ENCODE measurements around the gene TMEM92. TPM values are rescaled to one million over a fixed set of nuclear protein-coding genes. Genes with fewer than 3 reads are reported as not detected.
A peak's percentile ranks its signal among the peaks of the same experiment; 100 is the strongest.

The TMEM92 gene
- total and polyA plus RNA-seq, 2 of the 13 experiments (the other 11 are each of a cell fraction or from before 2014, with no cell fraction given), result 0.07 TPM; not detected in 1

DNA sequence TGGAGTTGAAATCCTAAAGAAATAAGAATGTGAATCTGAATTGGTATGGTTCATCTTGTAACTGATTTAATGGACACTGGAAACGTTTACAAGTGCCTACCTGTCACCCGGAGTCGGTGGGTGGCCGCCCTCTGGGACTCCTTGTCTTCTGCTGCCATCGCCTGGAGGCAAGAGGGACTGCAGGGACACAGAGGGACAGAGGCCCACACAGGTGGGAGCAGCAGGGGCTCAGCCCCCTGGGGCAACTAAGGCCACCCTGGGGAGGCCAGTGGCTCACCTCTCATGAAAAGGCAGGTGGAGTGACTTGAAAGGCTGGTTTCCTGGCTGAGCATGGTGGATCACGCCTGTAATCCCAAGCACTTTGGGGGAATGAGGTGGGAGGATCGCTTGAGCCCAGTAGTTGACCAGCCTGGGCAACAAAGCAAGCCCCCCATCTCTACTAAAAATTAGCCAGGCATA, 23.2 kb downstream of the TMEM92 start (continued):
- TF ChIP-seq JUN (CRISPR knock-in tag; IDR thresholded peaks at IDR 0.05), result no peak
- TF ChIP-seq, protein P1, sequence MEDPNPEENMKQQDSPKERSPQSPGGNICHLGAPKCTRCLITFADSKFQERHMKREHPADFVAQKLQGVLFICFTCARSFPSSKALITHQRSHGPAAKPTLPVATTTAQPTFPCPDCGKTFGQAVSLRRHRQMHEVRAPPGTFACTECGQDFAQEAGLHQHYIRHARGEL (CRISPR knock-in tag; IDR thresholded peaks at IDR 0.05), result no peak
- peak; percentile 71; the same call in 1 of the 2 replicates for TF ChIP-seq ERF (CRISPR knock-in tag; IDR thresholded peaks at IDR 0.05)
- TF ChIP-seq CENPX (CRISPR knock-in tag; IDR thresholded peaks at IDR 0.05), result no peak
- no peak for TF ChIP-seq ZNF670 (CRISPR knock-in tag; IDR thresholded peaks at IDR 0.05; ENCODE audit: borderline replicate concordance)
- TF ChIP-seq, protein P2, sequence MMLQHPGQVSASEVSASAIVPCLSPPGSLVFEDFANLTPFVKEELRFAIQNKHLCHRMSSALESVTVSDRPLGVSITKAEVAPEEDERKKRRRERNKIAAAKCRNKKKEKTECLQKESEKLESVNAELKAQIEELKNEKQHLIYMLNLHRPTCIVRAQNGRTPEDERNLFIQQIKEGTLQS (CRISPR knock-in tag; IDR thresholded peaks at IDR 0.05), result no peak
- no peak for TF ChIP-seq MED13 (CRISPR knock-in tag; IDR thresholded peaks at IDR 0.05)
- peak; percentile 45; the same call in 1 of the 2 replicates for TF ChIP-seq ZFX (CRISPR knock-in tag; IDR thresholded peaks at IDR 0.05; ENCODE audit: low read depth)
- 0 out of 2 replicates have a peak, but pooled peaks have one; percentile 58 for TF ChIP-seq ZNF354B (CRISPR knock-in tag; IDR thresholded peaks at IDR 0.05)
- TF ChIP-seq, protein P3, sequence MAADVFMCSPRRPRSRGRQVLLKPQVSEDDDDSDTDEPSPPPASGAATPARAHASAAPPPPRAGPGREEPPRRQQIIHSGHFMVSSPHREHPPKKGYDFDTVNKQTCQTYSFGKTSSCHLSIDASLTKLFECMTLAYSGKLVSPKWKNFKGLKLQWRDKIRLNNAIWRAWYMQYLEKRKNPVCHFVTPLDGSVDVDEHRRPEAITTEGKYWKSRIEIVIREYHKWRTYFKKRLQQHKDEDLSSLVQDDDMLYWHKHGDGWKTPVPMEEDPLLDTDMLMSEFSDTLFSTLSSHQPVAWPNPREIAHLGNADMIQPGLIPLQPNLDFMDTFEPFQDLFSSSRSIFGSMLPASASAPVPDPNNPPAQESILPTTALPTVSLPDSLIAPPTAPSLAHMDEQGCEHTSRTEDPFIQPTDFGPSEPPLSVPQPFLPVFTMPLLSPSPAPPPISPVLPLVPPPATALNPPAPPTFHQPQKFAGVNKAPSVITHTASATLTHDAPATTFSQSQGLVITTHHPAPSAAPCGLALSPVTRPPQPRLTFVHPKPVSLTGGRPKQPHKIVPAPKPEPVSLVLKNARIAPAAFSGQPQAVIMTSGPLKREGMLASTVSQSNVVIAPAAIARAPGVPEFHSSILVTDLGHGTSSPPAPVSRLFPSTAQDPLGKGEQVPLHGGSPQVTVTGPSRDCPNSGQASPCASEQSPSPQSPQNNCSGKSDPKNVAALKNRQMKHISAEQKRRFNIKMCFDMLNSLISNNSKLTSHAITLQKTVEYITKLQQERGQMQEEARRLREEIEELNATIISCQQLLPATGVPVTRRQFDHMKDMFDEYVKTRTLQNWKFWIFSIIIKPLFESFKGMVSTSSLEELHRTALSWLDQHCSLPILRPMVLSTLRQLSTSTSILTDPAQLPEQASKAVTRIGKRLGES (CRISPR knock-in tag; IDR thresholded peaks at IDR 0.05; ENCODE audit: borderline replicate concordance), result no peak
- TF ChIP-seq, protein P4, sequence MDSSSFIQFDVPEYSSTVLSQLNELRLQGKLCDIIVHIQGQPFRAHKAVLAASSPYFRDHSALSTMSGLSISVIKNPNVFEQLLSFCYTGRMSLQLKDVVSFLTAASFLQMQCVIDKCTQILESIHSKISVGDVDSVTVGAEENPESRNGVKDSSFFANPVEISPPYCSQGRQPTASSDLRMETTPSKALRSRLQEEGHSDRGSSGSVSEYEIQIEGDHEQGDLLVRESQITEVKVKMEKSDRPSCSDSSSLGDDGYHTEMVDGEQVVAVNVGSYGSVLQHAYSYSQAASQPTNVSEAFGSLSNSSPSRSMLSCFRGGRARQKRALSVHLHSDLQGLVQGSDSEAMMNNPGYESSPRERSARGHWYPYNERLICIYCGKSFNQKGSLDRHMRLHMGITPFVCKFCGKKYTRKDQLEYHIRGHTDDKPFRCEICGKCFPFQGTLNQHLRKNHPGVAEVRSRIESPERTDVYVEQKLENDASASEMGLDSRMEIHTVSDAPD (CRISPR knock-in tag; IDR thresholded peaks at IDR 0.05), result no peak
- no peak for TF ChIP-seq SP2 (CRISPR knock-in tag; IDR thresholded peaks at IDR 0.05)
- TF ChIP-seq ZC3H13 (CRISPR knock-in tag; IDR thresholded peaks at IDR 0.05), result no peak
- no peak for TF ChIP-seq FOXP1 (IDR thresholded peaks at IDR 0.05)
- no peak for TF ChIP-seq FOXP1 (CRISPR knock-in tag; IDR thresholded peaks at IDR 0.05)
- TF ChIP-seq RBFOX2 (IDR thresholded peaks at IDR 0.05; ENCODE audit: low read depth, low read length), result no peak
- no peak for TF ChIP-seq POGZ (CRISPR knock-in tag; IDR thresholded peaks at IDR 0.05)
- no peak for TF ChIP-seq ZNF652 (CRISPR knock-in tag; IDR thresholded peaks at IDR 0.05; ENCODE audit: borderline replicate concordance, low read depth)
- no peak for TF ChIP-seq MBD4 (IDR thresholded peaks at IDR 0.05; ENCODE audit: borderline replicate concordance, low read length)
- TF ChIP-seq GABPB1 (CRISPR knock-in tag; IDR thresholded peaks at IDR 0.05), result peak; percentile 25; the same call in 1 of the 2 replicates
- TF ChIP-seq GTF3A (CRISPR knock-in tag; conservative IDR thresholded peaks at IDR 0.05), result no peak
- TF ChIP-seq FOXA1 (IDR thresholded peaks at IDR 0.05), result no peak
- TF ChIP-seq FOXA1 (CRISPR knock-in tag; IDR thresholded peaks at IDR 0.05), result no peak
- no peak for TF ChIP-seq RFX1 (IDR thresholded peaks at IDR 0.05)
- TF ChIP-seq ZKSCAN8 (CRISPR knock-in tag; IDR thresholded peaks at IDR 0.05; ENCODE audit: borderline replicate concordance), result 0 out of 2 replicates have a peak, but pooled peaks have one; percentile 53
- TF ChIP-seq ZNF768 (CRISPR knock-in tag; IDR thresholded peaks at IDR 0.05), result peak; percentile 34; the same call in 1 of the 2 replicates
- no peak; the same call in 1 of the 2 replicates for TF ChIP-seq ZNF782 (CRISPR knock-in tag; IDR thresholded peaks at IDR 0.05; ENCODE audit: borderline replicate concordance)
- no peak for TF ChIP-seq ZNF543 (CRISPR knock-in tag; IDR thresholded peaks at IDR 0.05)
- TF ChIP-seq FOSL2 (CRISPR knock-in tag; IDR thresholded peaks at IDR 0.05), result peak; percentile 20; the same call in 1 of the 2 replicates
- no peak for TF ChIP-seq PHB2 (IDR thresholded peaks at IDR 0.05; ENCODE audit: partially characterized antibody)
- TF ChIP-seq BCL6 (CRISPR knock-in tag; IDR thresholded peaks at IDR 0.05), result no peak
